WERI-Rb-1 (cell line): ENCODE data around the gene CTIF.

Experiments
- DNase-seq: peaks from one replicate; pipeline ENCODE4 v3.0.0-alpha.2; 2020
- H3K27ac ChIP-seq: fragments of 250-450 bp; sonication (Bioruptor Pico); 2 replicates; pipeline ENCODE4 v1.5.1; 2020; ENCODE audit warnings: mild to moderate bottlenecking, moderate library complexity
- H3K27me3 ChIP-seq: fragments of 250-450 bp; sonication (Bioruptor Pico); 2 replicates; pipeline ENCODE4 v1.5.1; 2021; ENCODE audit warnings: mild to moderate bottlenecking, low read depth, moderate library complexity; ENCODE audit not compliant: insufficient read depth, severe bottlenecking
- H3K36me3 ChIP-seq: fragments of 250-450 bp; sonication (Bioruptor Pico); 2 replicates; pipeline ENCODE4 v1.5.1; 2020; ENCODE audit warnings: mild to moderate bottlenecking, moderate library complexity
- H3K4me3 ChIP-seq: 2 replicates; pipeline ENCODE4 v1.5.1; 2011; ENCODE audit warnings: low read depth, mild to moderate bottlenecking, control low read depth, low read length
- H3K9me3 ChIP-seq: fragments of 250-450 bp; sonication (Bioruptor Pico); 2 replicates; pipeline ENCODE4 v1.5.1; 2021; ENCODE audit warnings: mild to moderate bottlenecking, moderate library complexity; ENCODE audit not compliant: severe bottlenecking
- CTCF ChIP-seq: IDR thresholded peaks from 2 replicates; pipeline ENCODE4 v1.5.1; 2011; ENCODE audit warnings: low read depth, mild to moderate bottlenecking, control low read depth, inconsistent platforms, low read length

Gene CTIF

DNA sequence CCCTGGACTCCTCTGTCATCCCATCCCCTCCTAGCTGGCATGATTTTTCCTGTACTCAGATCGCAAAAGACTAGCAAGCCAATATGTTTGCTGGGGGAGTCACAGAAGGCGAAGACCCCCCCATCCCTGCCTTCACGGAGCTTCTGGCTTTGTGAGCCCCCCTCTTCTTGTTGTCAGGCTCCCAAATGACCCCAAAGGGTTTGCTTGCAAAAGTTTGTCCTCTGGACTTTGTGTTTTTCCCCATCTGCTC is 242.0 kb downstream of the CTIF start:
- no peak for TF ChIP-seq CTCF
- H3K27ac ChIP-seq: peak overlapping the region; percentile 58

GRCh38 chr18:48781163-48781987 is 242.5 kb downstream of the CTIF start:
- Histone ChIP-seq H3K4me3 (peak overlapping the region; percentile 1; the same call in 1 of the 2 replicates), H3K36me3 (peaks cover 3% of the 10 kb centered on the region), H3K9me3 (no peaks in the 10 kb centered on the region), H3K27ac (peak overlapping the region; percentile 58), H3K27me3 (no peaks in the 10 kb centered on the region)
- no peak for TF ChIP-seq CTCF
- DNase-seq: peak; percentile 80

More for the DNA sequence above, 242.0 kb downstream of the CTIF start:
- H3K27me3 ChIP-seq: no peaks in the 10 kb centered on the region
- no peak for DNase-seq
- H3K4me3 ChIP-seq: no peak overlapping the region
- H3K9me3 ChIP-seq: no peaks in the 10 kb centered on the region
- H3K36me3 ChIP-seq: peaks cover 3% of the 10 kb centered on the region

- Histone ChIP-seq H3K27me3 (no peaks in the 10 kb centered on the region), H3K27ac (peak overlapping the region; percentile 58), H3K36me3 (peaks cover 3% of the 10 kb centered on the region), H3K4me3 (no peak overlapping the region), H3K9me3 (no peaks in the 10 kb centered on the region)
- no peak for TF ChIP-seq CTCF
- no peak for DNase-seq
Measured at GRCh38 chr18:48781988-48782363, 243.1 kb downstream of the CTIF start.

GRCh38 chr18:48782381-48782861 is 243.6 kb downstream of the CTIF start:
- peaks cover 3% of the 10 kb centered on the region for H3K36me3 ChIP-seq
- no peak for TF ChIP-seq CTCF
- no peak for DNase-seq
- no peaks in the 10 kb centered on the region for H3K9me3 ChIP-seq
- H3K27me3 ChIP-seq: no peaks in the 10 kb centered on the region
- H3K27ac ChIP-seq: no peak overlapping the region
- no peak overlapping the region for H3K4me3 ChIP-seq

GRCh38 chr18:48783616-48784520 is 245.0 kb downstream of the CTIF start:
- H3K27ac ChIP-seq: no peak overlapping the region
- DNase-seq: no peak
- no peaks in the 10 kb centered on the region for H3K9me3 ChIP-seq
- H3K4me3 ChIP-seq: no peak overlapping the region
- H3K27me3 ChIP-seq: no peaks in the 10 kb centered on the region
- H3K36me3 ChIP-seq: peaks cover 6% of the 10 kb centered on the region; the same call in 1 of the 2 replicates
- no peak for TF ChIP-seq CTCF
